Measurements from ENCODE around the gene CTRB1.

DNA sequence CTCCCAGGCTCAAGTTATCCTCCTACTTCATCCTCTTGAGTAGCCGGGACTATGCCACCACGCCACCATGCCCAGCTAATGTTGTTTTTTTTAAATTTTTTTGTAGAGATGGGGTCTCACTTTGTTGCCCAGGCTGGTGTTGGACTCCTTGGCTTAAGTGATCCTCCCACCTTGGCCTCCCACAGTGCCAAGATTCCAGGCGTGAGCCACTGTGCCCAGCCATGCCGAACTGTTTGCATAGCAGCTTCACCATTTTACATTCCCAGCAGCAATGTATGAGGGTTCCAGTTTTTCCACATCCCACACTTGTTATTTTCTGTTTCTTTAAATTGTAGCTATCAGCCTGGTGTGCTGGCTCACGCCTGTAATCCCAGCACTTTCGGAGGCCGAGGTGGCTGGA is 2.2 kb upstream of the CTRB1 start:
- TF ChIP-seq, protein P1, sequence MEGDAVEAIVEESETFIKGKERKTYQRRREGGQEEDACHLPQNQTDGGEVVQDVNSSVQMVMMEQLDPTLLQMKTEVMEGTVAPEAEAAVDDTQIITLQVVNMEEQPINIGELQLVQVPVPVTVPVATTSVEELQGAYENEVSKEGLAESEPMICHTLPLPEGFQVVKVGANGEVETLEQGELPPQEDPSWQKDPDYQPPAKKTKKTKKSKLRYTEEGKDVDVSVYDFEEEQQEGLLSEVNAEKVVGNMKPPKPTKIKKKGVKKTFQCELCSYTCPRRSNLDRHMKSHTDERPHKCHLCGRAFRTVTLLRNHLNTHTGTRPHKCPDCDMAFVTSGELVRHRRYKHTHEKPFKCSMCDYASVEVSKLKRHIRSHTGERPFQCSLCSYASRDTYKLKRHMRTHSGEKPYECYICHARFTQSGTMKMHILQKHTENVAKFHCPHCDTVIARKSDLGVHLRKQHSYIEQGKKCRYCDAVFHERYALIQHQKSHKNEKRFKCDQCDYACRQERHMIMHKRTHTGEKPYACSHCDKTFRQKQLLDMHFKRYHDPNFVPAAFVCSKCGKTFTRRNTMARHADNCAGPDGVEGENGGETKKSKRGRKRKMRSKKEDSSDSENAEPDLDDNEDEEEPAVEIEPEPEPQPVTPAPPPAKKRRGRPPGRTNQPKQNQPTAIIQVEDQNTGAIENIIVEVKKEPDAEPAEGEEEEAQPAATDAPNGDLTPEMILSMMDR (IDR thresholded peaks at IDR 0.05; ENCODE audit: low read depth, low read length), result no peak
- TF ChIP-seq EZH2phosphoT487 (IDR thresholded peaks at IDR 0.05; ENCODE audit: low read depth), result no peak
